Activated T-cell treated with anti-CD3 and anti-CD28 coated beads, Interleukin-2, amount 50 U/mL, for 72 hours (primary cell): ENCODE measurements around the gene PKN2. TPM values are rescaled to one million over a fixed set of nuclear protein-coding genes. Genes with fewer than 3 reads are reported as not detected.

Experiments
- ATAC-seq, 2 donors: fragments of 150-1000 bp; cut with Tn5 transposase; replicated peaks in 1 of 2; 2 replicates each; pipeline ENCODE4 v1.10.0; 2021; ENCODE audit warnings: moderate library complexity in 2 of 2, mild to moderate bottlenecking in 1 of 2
- DNase-seq, 2 donors: peaks; one replicate each; pipeline ENCODE4 v3.0.0; 2021 to 2022; ENCODE audit warnings: mixed read lengths in 1 of 2
- H3K27ac Mint-ChIP-seq: one replicate; pipeline ENCODE4 v1.8.0; 2022; ENCODE audit warnings: mild to moderate bottlenecking, moderate library complexity, mixed read lengths
- H3K27me3 Mint-ChIP-seq: one replicate; pipeline ENCODE4 v1.8.0; 2022; ENCODE audit warnings: low read depth, mixed read lengths
- H3K36me3 Mint-ChIP-seq, 2 donors: one replicate each; pipeline ENCODE4 v1.8.0; 2022; ENCODE audit warnings: mixed read lengths in 2 of 2, mild to moderate bottlenecking in 1 of 2; ENCODE audit not compliant: insufficient read depth in 2 of 2
- H3K4me1 Mint-ChIP-seq: one replicate; pipeline ENCODE4 v1.8.0; 2022; ENCODE audit warnings: low read depth, mixed read lengths
- H3K4me3 Mint-ChIP-seq, 2 donors: one replicate each; pipeline ENCODE4 v1.8.0; 2022; ENCODE audit warnings: mild to moderate bottlenecking in 2 of 2, mixed read lengths in 2 of 2, moderate library complexity in 2 of 2
- H3K9me3 Mint-ChIP-seq, 2 donors: one replicate each; pipeline ENCODE4 v1.8.0; 2022; ENCODE audit warnings: mixed read lengths in 2 of 2
- total RNA-seq, 2 donors: library from RNA; stranded (reverse); gene quantifications; one replicate each; pipeline ENCODE4 v1.2.3, GENCODE V29; 2022

The PKN2 gene
- total RNA-seq, 2 donors from 2014 or later = 27.4 to 28.1 TPM

GRCh38 chr1:88729297-88729696, 45.2 kb downstream of the PKN2 start:
- Mint-ChIP-seq H3K36me3 (peaks cover 0 to 7% of the 10 kb centered on the region in 2 donors), H3K27ac (no peak overlapping the region), H3K4me3 (no peak overlapping the region), H3K9me3 (peaks cover 0 to 1% of the 10 kb centered on the region in 2 donors), H3K27me3 (no peaks in the 10 kb centered on the region), H3K4me1 (peaks cover 38% of the 10 kb centered on the region)
- ATAC-seq (no peak), DNase-seq (no peak)

GRCh38 chr1:88730132-88730675, 46.1 kb downstream of the PKN2 start:
- Mint-ChIP-seq H3K36me3 (peaks cover 3 to 10% of the 10 kb centered on the region in 2 donors), H3K4me1 (peaks cover 38% of the 10 kb centered on the region), H3K27ac (no peak overlapping the region), H3K27me3 (no peaks in the 10 kb centered on the region), H3K4me3 (no peak overlapping the region), H3K9me3 (peaks cover 1 to 4% of the 10 kb centered on the region in 2 donors)
- no peak for DNase-seq
- ATAC-seq = no peak

- Mint-ChIP-seq H3K36me3 (peaks cover 7 to 17% of the 10 kb centered on the region in 2 donors), H3K4me1 (peaks cover 34% of the 10 kb centered on the region), H3K4me3 (no peak overlapping the region), H3K27me3 (no peaks in the 10 kb centered on the region), H3K27ac (no peak overlapping the region), H3K9me3 (peaks cover 7 to 8% of the 10 kb centered on the region in 2 donors)
- DNase-seq = no peak
- ATAC-seq = no peak
These were observed 46.9 kb downstream of the PKN2 start for GRCh38 chr1:88730995-88731394.

GRCh38 chr1:88731475-88732269, 47.6 kb downstream of the PKN2 start:
- H3K9me3 Mint-ChIP-seq = peaks cover 7 to 9% of the 10 kb centered on the region in 2 donors
- no peak overlapping the region for H3K4me3 Mint-ChIP-seq
- H3K27me3 Mint-ChIP-seq = no peaks in the 10 kb centered on the region
- peaks cover 27% of the 10 kb centered on the region for H3K4me1 Mint-ChIP-seq
- peak overlapping the region; percentile 70 for H3K27ac Mint-ChIP-seq
- no peak for DNase-seq
- peaks cover 9 to 20% of the 10 kb centered on the region in 2 donors for H3K36me3 Mint-ChIP-seq
- ATAC-seq = no peak

- Mint-ChIP-seq H3K27me3 (no peaks in the 10 kb centered on the region), H3K9me3 (peaks cover 7 to 9% of the 10 kb centered on the region in 2 donors), H3K27ac (no peak overlapping the region), H3K36me3 (peaks cover 9 to 14% of the 10 kb centered on the region in 2 donors), H3K4me1 (peaks cover 27% of the 10 kb centered on the region), H3K4me3 (no peak overlapping the region)
- DNase-seq = no peak
- no peak for ATAC-seq
These were observed 51.3 kb downstream of the PKN2 start for GRCh38 chr1:88735382-88735781.

- DNase-seq = no peak
- Mint-ChIP-seq H3K9me3 (peaks cover 7 to 9% of the 10 kb centered on the region in 2 donors), H3K4me3 (no peak overlapping the region), H3K27ac (no peak overlapping the region), H3K27me3 (no peaks in the 10 kb centered on the region), H3K4me1 (peaks cover 24% of the 10 kb centered on the region), H3K36me3 (peaks cover 9 to 15% of the 10 kb centered on the region in 2 donors)
- ATAC-seq = no peak
These were observed 51.8 kb downstream of the PKN2 start for GRCh38 chr1:88735909-88736308.

GRCh38 chr1:88736633-88737248, 52.7 kb downstream of the PKN2 start:
- Mint-ChIP-seq H3K36me3 (peaks cover 9 to 15% of the 10 kb centered on the region in 2 donors), H3K9me3 (peaks cover 7 to 9% of the 10 kb centered on the region in 2 donors), H3K27ac (no peak overlapping the region), H3K27me3 (no peaks in the 10 kb centered on the region), H3K4me3 (no peak overlapping the region), H3K4me1 (peaks cover 16% of the 10 kb centered on the region)
- DNase-seq (peak; percentile 35 to 52), ATAC-seq (peak; percentile 67 to 72)

GRCh38 chr1:88737338-88737927, 53.4 kb downstream of the PKN2 start:
- H3K27ac Mint-ChIP-seq = no peak overlapping the region
- ATAC-seq = no peak
- DNase-seq = no peak

GRCh38 chr1:88740784-88741183, 56.7 kb downstream of the PKN2 start:
- Mint-ChIP-seq H3K36me3 (peaks cover 5 to 9% of the 10 kb centered on the region in 2 donors), H3K4me1 (peaks cover 28% of the 10 kb centered on the region), H3K27me3 (no peaks in the 10 kb centered on the region), H3K4me3 (no peak overlapping the region), H3K27ac (no peak overlapping the region), H3K9me3 (peaks cover 3% of the 10 kb centered on the region in 2 donors)
- no peak for ATAC-seq
- no peak for DNase-seq

More at GRCh38 chr1:88737338-88737927, 53.4 kb downstream of the PKN2 start:
- peaks cover 9 to 15% of the 10 kb centered on the region in 2 donors for H3K36me3 Mint-ChIP-seq
- H3K4me1 Mint-ChIP-seq = peaks cover 14% of the 10 kb centered on the region
- H3K9me3 Mint-ChIP-seq = peaks cover 7 to 9% of the 10 kb centered on the region in 2 donors
- H3K27me3 Mint-ChIP-seq = no peaks in the 10 kb centered on the region
- no peak overlapping the region for H3K4me3 Mint-ChIP-seq

GRCh38 chr1:88741413-88741812, 57.3 kb downstream of the PKN2 start:
- ATAC-seq (no peak), DNase-seq (no peak)
- H3K36me3 Mint-ChIP-seq = peaks cover 2 to 4% of the 10 kb centered on the region in 2 donors
- peaks cover 28% of the 10 kb centered on the region for H3K4me1 Mint-ChIP-seq
- no peak overlapping the region for H3K4me3 Mint-ChIP-seq
- no peak overlapping the region for H3K27ac Mint-ChIP-seq
- H3K9me3 Mint-ChIP-seq = no peaks in the 10 kb centered on the region
- no peaks in the 10 kb centered on the region for H3K27me3 Mint-ChIP-seq

GRCh38 chr1:88742531-88742930, 58.5 kb downstream of the PKN2 start:
- H3K4me1 Mint-ChIP-seq = peaks cover 27% of the 10 kb centered on the region
- H3K36me3 Mint-ChIP-seq = peaks cover 2 to 4% of the 10 kb centered on the region in 2 donors
- DNase-seq (no peak), ATAC-seq (no peak)
- no peak overlapping the region for H3K4me3 Mint-ChIP-seq
- H3K27ac Mint-ChIP-seq = no peak overlapping the region
- no peaks in the 10 kb centered on the region for H3K27me3 Mint-ChIP-seq
- no peaks in the 10 kb centered on the region for H3K9me3 Mint-ChIP-seq

GRCh38 chr1:88744142-88744541, 60.1 kb downstream of the PKN2 start:
- H3K27ac Mint-ChIP-seq = no peak overlapping the region
- H3K9me3 Mint-ChIP-seq = no peaks in the 10 kb centered on the region
- ATAC-seq (peak; percentile 95 to 99), DNase-seq (no peak)
- H3K4me1 Mint-ChIP-seq = peaks cover 13% of the 10 kb centered on the region
- peaks cover 2 to 4% of the 10 kb centered on the region in 2 donors for H3K36me3 Mint-ChIP-seq
- peak overlapping the region in 1 of 2 donors; percentile 14 for H3K4me3 Mint-ChIP-seq
- H3K27me3 Mint-ChIP-seq = no peaks in the 10 kb centered on the region

GRCh38 chr1:88746916-88747315, 62.8 kb downstream of the PKN2 start:
- no peak for ATAC-seq
- Mint-ChIP-seq H3K9me3 (no peaks in the 10 kb centered on the region), H3K4me1 (peaks cover 13% of the 10 kb centered on the region), H3K27ac (no peak overlapping the region), H3K36me3 (peaks cover 2% of the 10 kb centered on the region in 2 donors), H3K27me3 (no peaks in the 10 kb centered on the region), H3K4me3 (no peak overlapping the region)
- DNase-seq = no peak
